ENCODE measurements around the gene ELAPOR1.

The ELAPOR1 gene, protein sequence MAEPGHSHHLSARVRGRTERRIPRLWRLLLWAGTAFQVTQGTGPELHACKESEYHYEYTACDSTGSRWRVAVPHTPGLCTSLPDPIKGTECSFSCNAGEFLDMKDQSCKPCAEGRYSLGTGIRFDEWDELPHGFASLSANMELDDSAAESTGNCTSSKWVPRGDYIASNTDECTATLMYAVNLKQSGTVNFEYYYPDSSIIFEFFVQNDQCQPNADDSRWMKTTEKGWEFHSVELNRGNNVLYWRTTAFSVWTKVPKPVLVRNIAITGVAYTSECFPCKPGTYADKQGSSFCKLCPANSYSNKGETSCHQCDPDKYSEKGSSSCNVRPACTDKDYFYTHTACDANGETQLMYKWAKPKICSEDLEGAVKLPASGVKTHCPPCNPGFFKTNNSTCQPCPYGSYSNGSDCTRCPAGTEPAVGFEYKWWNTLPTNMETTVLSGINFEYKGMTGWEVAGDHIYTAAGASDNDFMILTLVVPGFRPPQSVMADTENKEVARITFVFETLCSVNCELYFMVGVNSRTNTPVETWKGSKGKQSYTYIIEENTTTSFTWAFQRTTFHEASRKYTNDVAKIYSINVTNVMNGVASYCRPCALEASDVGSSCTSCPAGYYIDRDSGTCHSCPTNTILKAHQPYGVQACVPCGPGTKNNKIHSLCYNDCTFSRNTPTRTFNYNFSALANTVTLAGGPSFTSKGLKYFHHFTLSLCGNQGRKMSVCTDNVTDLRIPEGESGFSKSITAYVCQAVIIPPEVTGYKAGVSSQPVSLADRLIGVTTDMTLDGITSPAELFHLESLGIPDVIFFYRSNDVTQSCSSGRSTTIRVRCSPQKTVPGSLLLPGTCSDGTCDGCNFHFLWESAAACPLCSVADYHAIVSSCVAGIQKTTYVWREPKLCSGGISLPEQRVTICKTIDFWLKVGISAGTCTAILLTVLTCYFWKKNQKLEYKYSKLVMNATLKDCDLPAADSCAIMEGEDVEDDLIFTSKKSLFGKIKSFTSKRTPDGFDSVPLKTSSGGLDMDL

DNA sequence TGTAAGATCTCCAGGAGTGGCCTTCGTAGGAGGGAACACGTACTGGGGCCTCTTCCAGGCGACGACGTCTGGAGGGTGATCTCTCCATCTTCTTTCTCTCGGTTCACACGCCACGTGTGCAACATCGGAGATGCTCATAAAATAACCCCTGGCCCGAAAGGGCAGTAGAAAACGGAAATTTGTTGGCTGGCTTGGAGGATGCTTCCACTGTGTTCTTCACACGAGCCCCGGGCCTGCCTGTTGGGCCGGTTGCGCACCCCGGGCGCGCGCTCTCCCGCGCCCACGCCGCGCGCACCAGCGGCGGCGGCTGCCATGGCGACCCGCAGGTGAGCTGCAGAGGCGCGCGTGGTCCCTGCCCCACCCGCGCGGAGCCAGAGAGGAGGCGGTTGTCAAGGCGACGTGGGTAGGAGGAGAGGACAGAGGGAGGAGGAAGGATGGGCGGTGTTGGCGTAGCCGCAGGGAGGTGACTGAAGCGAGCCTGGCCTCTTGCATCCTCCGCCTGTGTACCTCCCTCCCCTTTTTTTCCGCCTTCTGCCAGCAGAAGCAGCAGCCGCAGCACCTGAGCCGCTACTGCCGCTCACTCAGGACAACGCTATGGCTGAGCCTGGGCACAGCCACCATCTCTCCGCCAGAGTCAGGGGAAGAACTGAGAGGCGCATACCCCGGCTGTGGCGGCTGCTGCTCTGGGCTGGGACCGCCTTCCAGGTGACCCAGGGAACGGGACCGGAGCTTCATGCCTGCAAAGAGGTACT lies at the start of gene ELAPOR1:
Gene ELAPOR1 (plus strand): TSS at position 526 of the 752 bp plus-strand sequence. CDS start 69 bp downstream, at position 595.
- no peaks in the 10 kb centered on the region for H3K9me3 Mint-ChIP-seq
- H3K36me3 Mint-ChIP-seq: no peaks in the 10 kb centered on the region
- H3K4me1 Mint-ChIP-seq: peaks cover 27% of the 10 kb centered on the region
- H3K4me3 Mint-ChIP-seq: peak within 1 kb of the TSS; percentile 70
- H3K27me3 Mint-ChIP-seq: peaks cover 57% of the 10 kb centered on the region
- peak; percentile 92 for DNase-seq
- CTCF ChIA-PET: interaction anchor here (0.8 to 4.0 kb wide), 8 partner anchors 13 to 286 kb away, joined by 3 to 45 read pairs (median 8); partner anchors contain the start of gene TMEM167B
- peak within 1 kb of the TSS; percentile 74 for H3K27ac Mint-ChIP-seq

DNA sequence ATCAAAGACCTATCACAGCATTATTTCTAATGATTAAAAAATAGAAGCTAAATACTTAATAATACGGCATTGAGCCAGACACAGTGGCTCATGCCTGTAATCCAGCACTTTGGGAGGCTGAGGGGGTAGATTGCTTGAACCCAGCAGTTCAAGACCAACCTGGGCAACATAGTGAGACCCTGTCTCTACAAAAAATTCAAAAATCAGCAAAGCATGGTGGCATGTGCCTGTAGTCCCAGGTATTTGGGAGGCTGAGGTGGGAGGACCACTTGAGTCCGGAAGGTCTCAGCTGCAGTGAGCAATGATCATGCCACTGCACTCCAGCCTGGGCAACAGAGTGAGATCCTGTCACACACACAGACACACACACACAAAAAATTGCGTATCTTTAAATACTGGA lies 48.8 kb upstream of the ELAPOR1 start:
- Mint-ChIP-seq H3K9me3 (no peaks in the 10 kb centered on the region), H3K27ac (no peak overlapping the region), H3K4me1 (no peaks in the 10 kb centered on the region), H3K36me3 (peaks cover 14% of the 10 kb centered on the region), H3K27me3 (no peaks in the 10 kb centered on the region), H3K4me3 (no peak overlapping the region)
- CTCF ChIA-PET: no interaction called here
- no peak for DNase-seq

DNA sequence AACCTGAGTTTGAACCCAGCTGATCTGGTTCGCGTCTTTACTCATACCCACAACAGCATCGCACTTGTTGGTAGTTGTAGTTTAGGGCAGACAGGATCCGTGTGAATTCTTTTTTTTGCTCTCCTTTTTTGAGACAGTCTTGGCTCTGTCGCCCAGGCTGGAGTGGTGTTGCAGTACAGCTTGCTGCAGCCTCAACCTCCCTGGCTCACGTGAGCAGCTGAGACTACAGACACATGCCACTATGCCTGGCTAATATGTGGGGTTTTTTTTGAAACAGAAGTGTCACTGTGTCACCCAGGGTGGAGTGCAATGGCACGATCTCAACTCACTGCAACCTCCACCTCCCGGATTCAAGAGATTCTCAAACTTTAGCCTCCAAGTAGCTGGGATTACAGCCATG lies 46.0 kb upstream of the ELAPOR1 start:
- no peak for DNase-seq
- Mint-ChIP-seq H3K4me3 (no peak overlapping the region), H3K27me3 (no peaks in the 10 kb centered on the region), H3K4me1 (peaks cover 2% of the 10 kb centered on the region), H3K9me3 (no peaks in the 10 kb centered on the region), H3K36me3 (peaks cover 21% of the 10 kb centered on the region), H3K27ac (no peak overlapping the region)
- CTCF ChIA-PET: no interaction called here

DNA sequence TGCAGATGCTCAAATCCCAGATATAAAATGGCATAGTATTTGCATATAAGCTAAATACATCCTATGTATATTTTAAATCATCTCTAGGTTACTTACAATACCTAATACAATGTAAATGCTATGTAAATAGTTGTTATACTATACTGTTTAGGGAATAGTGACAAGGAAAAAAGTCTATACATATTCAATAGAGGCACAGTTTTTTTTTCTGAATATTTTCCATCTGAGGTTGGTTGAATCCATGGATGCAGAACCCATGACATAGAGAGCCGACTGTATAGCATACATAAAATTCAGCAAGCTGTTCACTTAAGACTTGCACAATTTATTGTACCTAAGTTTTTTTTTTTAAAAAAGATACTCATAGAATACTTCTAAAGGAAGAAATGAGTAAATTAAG lies 44.6 kb upstream of the ELAPOR1 start:
- no peak for DNase-seq
- no peak overlapping the region for H3K27ac Mint-ChIP-seq
- CTCF ChIA-PET: interaction anchor here (1.0 kb wide), 1 partner anchor 18 kb away, joined by 3 read pairs; no protein-coding TSS in a partner anchor
- H3K27me3 Mint-ChIP-seq: no peaks in the 10 kb centered on the region
- no peaks in the 10 kb centered on the region for H3K9me3 Mint-ChIP-seq
- H3K36me3 Mint-ChIP-seq: peaks cover 23% of the 10 kb centered on the region
- H3K4me3 Mint-ChIP-seq: no peak overlapping the region
- H3K4me1 Mint-ChIP-seq: peaks cover 3% of the 10 kb centered on the region

DNA sequence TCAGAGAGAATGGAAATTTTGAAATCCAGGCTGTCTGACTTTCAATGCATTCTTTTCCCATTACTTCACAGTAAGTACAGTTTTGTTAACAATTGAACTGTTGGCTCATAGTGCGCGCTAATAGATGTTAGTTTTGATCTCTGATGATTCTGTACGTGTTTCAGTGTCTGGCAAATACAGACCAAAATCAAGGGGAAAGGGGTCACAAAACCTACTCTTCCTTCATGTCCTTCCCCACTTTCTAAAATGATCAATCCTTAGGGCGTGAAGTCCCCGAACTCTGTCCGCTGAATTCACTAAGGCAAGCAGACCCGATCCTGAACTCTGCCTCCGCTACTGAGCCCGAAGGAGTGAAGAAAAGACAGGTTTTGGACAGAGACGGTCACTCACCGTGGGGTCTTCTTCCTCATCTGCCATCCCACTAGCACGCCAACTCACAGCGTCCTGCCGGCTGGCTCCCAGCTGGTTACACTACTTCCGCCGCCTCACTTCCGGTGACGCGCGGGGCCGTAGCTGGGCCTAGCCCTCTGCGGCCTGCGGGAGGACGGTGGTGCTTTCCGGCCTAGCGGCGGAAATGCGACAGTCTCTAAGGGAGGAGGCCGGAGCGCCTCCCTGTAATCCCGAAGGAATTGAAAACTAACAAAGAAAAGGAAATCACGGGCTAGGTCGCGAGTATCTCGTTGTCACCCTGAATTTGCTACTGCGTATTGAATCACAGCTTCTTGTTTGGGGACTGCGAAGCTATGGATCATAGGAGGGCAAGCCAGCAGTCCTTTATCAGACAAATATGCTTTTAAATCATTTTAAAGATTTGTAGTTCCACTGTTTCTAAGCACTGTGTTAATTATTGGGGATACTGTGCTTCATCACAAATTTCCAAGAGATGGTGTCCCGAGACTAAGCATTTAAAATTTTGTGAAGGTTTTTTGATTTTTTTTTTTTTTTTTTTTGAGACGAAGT lies 38.1 kb upstream of the ELAPOR1 start, which contains the start of gene TAF13:
Gene TAF13 (minus strand): TSS at position 473 of the 960 bp plus-strand sequence. CDS start 56 bp downstream, at position 417.
- CTCF ChIA-PET: interaction anchor here (0.7 to 2.0 kb wide), 5 partner anchors 13 to 36 kb away, joined by 3 to 12 read pairs (median 3); partner anchors contain the start of gene WDR47
- Mint-ChIP-seq H3K27ac (peak within 1 kb of the TSS; percentile 97), H3K4me1 (peaks cover 26% of the 10 kb centered on the region), H3K27me3 (no peaks in the 10 kb centered on the region), H3K36me3 (peaks cover 15% of the 10 kb centered on the region), H3K4me3 (peak within 1 kb of the TSS; percentile 99), H3K9me3 (no peaks in the 10 kb centered on the region)
- DNase-seq: peak; percentile 93

DNA sequence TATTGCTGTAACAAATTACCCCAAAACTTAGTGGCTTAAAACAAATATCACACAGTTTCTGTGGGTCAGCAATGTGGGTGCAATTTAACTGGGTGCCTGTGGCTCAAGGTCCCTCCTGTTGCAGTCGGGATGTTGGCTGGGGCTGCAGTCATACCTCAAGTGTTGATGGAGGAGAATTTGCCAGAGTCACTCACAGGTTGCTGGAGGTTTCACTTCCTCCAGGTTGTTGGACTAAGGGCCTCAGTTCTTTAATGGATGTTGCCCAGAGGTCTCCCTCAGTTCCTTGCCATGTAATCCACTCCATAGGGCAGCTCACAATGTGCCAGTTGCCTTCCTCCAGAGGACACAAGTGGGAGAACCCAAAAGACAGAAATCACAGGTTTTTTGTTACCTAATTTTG lies 35.6 kb upstream of the ELAPOR1 start:
- H3K36me3 Mint-ChIP-seq: peaks cover 8% of the 10 kb centered on the region
- no peak for DNase-seq
- H3K4me3 Mint-ChIP-seq: no peak overlapping the region
- peaks cover 7% of the 10 kb centered on the region for H3K27me3 Mint-ChIP-seq
- CTCF ChIA-PET: no interaction called here
- no peak overlapping the region for H3K27ac Mint-ChIP-seq
- no peaks in the 10 kb centered on the region for H3K9me3 Mint-ChIP-seq
- peaks cover 24% of the 10 kb centered on the region for H3K4me1 Mint-ChIP-seq

DNA sequence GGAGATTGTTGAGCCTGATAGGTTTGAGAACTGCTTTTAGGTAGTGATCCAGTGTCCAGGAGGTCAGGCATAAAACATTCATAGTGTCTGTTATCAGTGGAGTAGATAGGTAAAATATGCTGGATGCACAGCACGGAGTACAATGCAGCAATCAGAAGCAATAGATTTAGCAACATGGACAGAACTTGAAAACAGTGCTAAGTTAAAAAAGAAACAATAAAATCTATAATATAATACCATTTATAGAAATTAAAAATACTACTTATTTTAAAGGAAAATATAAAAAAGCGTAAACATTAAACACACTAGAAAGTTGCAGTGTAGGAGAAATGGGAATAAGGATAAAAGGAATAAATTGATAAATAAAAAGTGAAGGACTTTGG lies 34.7 kb upstream of the ELAPOR1 start:
- no peak for DNase-seq
- Mint-ChIP-seq H3K36me3 (peaks cover 8% of the 10 kb centered on the region), H3K27ac (no peak overlapping the region), H3K4me3 (no peak overlapping the region), H3K4me1 (peaks cover 23% of the 10 kb centered on the region), H3K27me3 (peaks cover 7% of the 10 kb centered on the region), H3K9me3 (no peaks in the 10 kb centered on the region)
- CTCF ChIA-PET: no interaction called here

DNA sequence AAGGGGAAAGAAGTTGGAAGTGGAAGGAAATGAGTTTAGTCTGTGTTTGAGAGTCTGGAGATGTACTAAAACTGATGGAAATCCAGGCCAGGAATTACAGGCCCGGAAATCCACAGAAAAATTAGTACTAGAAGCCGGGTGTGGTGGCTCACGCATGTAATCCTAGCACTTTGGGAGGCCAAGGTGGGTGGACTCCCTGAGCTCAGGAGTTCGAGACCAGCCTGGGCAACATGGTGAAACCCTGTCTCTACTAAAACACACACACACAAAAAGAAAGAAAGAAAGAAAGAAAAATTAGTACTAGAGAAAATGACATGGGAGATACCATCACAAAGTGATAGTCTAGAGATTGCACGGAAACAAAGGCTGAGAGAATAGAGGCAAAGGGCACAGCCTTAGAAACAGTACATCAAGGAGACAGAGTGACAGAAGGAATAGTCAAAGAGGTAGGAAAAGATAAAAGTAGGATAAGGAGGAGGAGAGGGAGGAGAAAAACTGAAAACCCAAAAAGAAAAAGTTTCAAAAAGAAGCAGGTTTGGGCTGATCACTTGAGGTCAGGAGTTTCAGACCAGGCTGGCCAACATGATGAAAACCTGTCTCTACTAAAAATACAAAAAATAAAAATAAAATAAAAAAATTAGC lies 33.4 kb upstream of the ELAPOR1 start:
- no peaks in the 10 kb centered on the region for H3K9me3 Mint-ChIP-seq
- peaks cover 11% of the 10 kb centered on the region for H3K4me1 Mint-ChIP-seq
- CTCF ChIA-PET: no interaction called here
- DNase-seq: no peak
- peaks cover 5% of the 10 kb centered on the region for H3K36me3 Mint-ChIP-seq
- no peak overlapping the region for H3K27ac Mint-ChIP-seq
- H3K4me3 Mint-ChIP-seq: no peak overlapping the region
- H3K27me3 Mint-ChIP-seq: peaks cover 7% of the 10 kb centered on the region

DNA sequence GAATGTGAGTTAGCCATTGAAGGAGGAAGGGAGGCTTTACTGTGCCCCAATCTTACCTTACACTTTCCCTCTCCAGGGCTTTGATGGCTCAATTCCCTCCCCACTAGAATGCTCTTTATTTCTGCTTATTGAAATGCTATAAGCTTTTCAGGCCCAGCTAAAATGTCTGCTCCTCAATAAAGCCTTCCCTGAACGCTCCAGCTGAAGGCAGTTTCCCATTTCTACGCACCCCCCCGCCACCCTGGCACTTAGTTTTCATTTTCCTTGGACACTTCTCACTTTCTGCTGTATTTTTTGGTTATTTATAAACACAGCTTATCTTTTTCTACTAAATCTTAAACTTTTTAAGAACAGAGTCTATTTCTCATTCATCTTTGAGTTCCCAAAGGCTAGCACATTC lies 30.4 kb upstream of the ELAPOR1 start:
- no peak for DNase-seq
- H3K36me3 Mint-ChIP-seq: no peaks in the 10 kb centered on the region
- H3K4me3 Mint-ChIP-seq: no peak overlapping the region
- H3K4me1 Mint-ChIP-seq: no peaks in the 10 kb centered on the region
- H3K9me3 Mint-ChIP-seq: no peaks in the 10 kb centered on the region
- CTCF ChIA-PET: interaction anchor here (1.4 kb wide), 1 partner anchor 30 kb away, joined by 4 read pairs; no protein-coding TSS in a partner anchor
- H3K27ac Mint-ChIP-seq: no peak overlapping the region
- peaks cover 7% of the 10 kb centered on the region for H3K27me3 Mint-ChIP-seq

DNA sequence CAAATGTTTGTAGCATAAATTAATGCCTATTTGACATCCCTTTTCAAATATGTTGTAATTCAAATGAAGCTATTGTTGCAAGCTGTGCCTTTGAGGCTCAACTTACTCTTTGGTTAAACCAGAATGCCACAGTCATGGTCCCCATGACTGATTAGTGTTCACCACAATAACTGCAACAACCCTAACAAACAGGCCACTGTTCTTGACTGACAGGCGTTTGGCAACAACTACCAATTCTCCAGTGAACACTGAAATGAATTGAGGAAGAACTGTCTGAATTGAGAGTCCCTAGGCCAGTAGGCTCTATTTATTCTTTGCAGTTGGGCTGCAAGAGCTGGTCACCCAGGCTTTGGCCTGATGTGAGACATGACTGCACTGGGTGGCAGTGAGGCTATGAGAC lies 30.0 kb upstream of the ELAPOR1 start:
- Mint-ChIP-seq H3K4me3 (no peak overlapping the region), H3K4me1 (peaks cover under 1% of the 10 kb centered on the region), H3K27ac (no peak overlapping the region), H3K9me3 (no peaks in the 10 kb centered on the region), H3K27me3 (peaks cover 7% of the 10 kb centered on the region), H3K36me3 (peaks cover under 1% of the 10 kb centered on the region)
- CTCF ChIA-PET: interaction anchor here (1.4 to 1.7 kb wide), 2 partner anchors 29 to 110 kb away, joined by 4 to 5 read pairs; no protein-coding TSS in a partner anchor
- no peak for DNase-seq

DNA sequence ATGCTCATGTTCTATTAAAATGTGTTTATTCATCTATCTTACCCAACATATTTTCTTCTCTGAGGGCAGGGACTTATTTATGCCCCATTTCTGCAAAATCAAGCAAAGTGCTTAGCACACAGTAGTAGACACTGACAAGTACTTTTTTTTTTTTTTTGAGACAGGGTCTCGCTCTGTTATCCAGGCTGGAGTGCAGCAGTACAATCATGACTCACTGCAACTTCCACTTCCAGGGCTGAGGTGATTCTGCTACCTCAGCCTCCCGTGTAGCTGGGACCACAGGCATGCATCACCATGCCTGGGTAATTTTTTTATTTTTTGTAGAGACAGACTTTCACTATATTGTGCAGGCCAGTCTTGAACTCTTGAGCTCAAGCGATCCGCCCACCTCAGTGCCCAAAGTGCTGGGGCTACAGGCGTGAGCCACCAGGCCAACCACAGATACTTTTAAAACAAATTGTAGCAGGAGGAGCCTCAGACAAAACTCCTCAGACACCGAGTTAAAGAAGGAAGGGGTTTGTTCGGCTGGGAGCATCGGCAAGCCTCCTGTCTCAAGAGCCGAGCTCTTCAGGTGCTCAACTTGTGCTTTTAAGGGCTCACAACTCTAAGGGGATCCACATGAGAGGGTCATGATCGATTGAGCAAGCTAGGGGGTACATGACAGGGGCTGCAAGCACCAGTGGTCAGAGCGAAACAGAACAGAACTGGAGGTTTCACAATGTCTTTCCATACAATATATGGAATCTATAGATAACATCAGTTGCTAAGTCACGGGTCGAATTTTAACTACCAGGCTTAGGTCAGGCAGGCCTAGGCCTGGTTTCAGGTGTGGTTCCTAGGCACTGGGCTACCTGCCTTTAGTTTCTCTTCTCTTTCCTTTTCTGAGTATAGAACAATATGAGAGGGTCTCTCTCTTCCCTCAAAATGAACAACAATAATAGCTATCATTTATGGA lies 29.1 kb upstream of the ELAPOR1 start:
- Mint-ChIP-seq H3K4me3 (no peak overlapping the region), H3K36me3 (peaks cover 6% of the 10 kb centered on the region), H3K27me3 (peaks cover 7% of the 10 kb centered on the region), H3K27ac (no peak overlapping the region), H3K9me3 (no peaks in the 10 kb centered on the region), H3K4me1 (peaks cover 10% of the 10 kb centered on the region)
- DNase-seq: no peak
- CTCF ChIA-PET: interaction anchor here (1.4 to 1.7 kb wide), 2 partner anchors 28 to 109 kb away, joined by 4 to 5 read pairs; no protein-coding TSS in a partner anchor

All from activated naive CD4-positive, alpha-beta T cell treated with anti-CD3 and anti-CD28 coated beads, Interleukin-2, amount 10 ng/mL, durations not matched to agents 7 days and 5 days (primary cell).